Stimulated activated CD8-positive, alpha-beta memory T cell treated with anti-CD3 and anti-CD28 coated beads, Interleukin-15, amount 100 ng/mL, for 24 hours (primary cell): ENCODE data around the gene FOCAD.
A peak's percentile ranks its signal among the peaks of the same experiment; 100 is the strongest.

Source experiments
- DNase-seq: peaks from one replicate; pipeline ENCODE4 v3.0.0-alpha.2; 2020; ENCODE audit warnings: low read depth

The FOCAD gene

DNA sequence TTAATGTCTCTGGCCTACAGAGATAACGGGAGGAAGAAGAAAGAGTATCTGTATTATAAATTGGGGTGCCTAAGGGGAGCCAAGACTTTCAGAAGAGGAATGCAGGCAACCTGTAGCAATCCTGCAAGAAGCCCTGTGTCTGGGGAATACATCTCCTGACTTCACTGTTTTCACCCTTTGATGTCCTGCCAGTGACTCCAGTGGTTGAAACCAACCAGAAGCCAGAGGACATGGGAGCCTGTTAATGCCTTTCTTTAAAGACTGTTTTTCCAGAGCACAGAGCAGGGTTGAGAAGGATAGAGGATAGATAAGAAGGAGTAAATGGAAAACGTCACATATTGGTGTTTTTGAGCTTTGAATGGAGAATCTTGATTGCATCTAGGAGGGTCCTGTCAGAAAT, 196.2 kb downstream of the FOCAD start:
- no peak for DNase-seq

GRCh38 chr9:20880675-20881074, 196.6 kb downstream of the FOCAD start:
- no peak for DNase-seq

- DNase-seq: peak; percentile 23
These were observed 201.0 kb downstream of the FOCAD start for GRCh38 chr9:20884985-20885593.

DNA sequence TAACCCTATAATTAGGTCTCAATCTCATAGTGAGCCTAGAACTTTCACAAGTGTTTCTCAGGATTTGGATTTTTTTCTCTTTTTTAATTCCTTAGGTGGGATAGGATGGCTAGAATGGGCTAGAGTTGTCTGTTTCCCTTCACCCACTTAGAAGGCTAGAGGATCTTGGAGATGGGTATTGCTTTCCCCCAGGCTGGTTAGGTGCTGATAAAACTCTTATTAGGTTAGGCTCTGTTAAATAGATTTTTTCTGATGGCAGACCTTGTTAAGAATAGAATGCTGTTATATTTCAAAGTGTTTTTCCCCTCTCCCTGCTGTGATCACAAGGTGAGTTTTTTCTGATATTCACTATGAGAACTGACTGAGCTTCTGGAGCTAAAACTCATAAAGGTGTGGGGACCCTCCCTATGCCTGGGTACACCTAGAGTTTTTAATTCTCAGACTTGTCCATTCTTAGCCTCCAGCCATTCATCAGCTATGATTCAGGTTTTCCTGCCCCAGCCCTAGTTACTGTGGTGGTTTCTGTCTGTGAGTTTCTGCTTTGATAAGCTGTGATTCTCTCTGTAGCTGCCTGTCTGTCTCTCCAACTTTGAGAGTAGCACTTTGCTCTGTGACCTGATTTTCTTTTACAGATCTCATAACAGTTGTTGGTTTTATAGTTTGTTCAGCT, 215.0 kb downstream of the FOCAD start:
- DNase-seq: no peak

DNA sequence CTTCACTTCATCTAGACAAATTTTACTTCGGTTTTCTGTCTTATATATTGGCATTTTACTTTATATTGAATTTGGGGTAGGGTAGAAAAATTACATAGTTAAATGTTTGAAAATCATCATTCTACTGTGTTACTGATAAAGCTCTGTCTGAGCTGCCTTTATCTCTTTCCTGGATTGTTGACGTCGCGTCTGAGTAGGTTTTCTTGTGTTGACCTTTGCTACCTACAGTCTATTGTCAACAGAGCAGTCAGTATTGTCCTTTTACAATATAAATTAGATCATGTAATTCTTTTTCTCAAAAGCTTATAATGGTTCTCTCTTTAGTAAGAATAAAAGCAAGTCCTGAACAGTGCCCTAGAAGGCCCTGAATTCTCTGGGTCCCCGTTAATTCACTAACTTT, 219.2 kb downstream of the FOCAD start:
- DNase-seq: no peak

DNA sequence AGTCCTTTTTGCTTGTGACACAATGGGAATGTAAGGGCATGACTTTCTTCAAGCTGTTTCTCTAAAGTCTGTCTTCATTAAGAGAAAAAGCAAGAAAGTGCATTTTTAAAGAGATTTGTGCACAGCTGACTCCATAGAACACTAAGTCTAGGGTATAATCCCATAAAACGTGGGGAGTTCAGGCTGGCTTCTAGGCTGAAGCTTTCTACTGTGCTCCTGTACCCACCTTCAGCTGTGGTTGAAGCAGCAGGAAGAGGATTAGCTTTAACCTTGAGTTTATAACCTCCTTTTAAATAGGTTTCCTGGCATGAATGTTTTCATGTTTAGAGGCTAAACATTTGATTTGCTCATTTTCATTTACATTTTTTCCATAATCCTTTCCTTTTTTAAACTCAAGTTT, 220.9 kb downstream of the FOCAD start:
- DNase-seq: no peak

GRCh38 chr9:20906326-20906725, 222.3 kb downstream of the FOCAD start:
- DNase-seq: no peak

DNA sequence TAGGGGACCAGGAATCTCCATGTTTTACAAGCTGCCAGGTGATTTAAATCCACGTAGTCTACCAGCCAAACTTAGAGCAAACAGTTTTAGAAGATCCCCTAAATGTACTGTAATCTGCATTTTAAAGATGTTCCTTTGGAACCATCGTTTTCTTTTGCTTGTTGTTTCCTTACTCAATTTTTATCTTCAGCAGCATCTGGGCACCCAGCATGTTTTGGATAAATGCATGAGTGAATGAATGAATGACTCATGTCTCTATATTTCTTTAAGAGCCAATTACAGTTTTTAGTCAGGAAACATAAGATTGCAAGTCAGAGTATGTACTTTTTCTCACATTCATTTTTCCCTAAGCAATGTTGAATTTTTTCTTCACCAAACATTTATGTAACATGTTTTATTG, 224.4 kb downstream of the FOCAD start:
- DNase-seq: no peak

DNA sequence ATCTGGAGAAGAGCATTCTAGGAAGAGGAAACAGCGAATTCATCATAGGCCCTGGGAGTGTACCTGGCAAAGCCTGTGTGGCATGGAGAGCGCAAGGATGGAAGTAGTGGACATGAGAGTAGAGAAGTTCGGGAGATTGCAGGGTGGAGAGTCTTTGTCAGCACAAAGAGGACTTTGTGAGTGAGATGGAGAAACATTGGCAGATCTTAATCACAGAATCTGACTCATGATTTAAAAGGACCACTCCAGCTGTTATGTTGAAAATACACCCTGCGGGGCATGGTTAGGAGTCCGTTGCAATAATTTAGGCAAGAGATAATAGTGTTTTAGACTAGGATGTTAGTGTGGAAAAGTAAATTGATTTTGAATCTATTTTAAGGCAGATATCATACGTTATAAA, 230.5 kb downstream of the FOCAD start:
- no peak for DNase-seq

GRCh38 chr9:20921362-20921761, 237.3 kb downstream of the FOCAD start:
- DNase-seq: no peak

DNA sequence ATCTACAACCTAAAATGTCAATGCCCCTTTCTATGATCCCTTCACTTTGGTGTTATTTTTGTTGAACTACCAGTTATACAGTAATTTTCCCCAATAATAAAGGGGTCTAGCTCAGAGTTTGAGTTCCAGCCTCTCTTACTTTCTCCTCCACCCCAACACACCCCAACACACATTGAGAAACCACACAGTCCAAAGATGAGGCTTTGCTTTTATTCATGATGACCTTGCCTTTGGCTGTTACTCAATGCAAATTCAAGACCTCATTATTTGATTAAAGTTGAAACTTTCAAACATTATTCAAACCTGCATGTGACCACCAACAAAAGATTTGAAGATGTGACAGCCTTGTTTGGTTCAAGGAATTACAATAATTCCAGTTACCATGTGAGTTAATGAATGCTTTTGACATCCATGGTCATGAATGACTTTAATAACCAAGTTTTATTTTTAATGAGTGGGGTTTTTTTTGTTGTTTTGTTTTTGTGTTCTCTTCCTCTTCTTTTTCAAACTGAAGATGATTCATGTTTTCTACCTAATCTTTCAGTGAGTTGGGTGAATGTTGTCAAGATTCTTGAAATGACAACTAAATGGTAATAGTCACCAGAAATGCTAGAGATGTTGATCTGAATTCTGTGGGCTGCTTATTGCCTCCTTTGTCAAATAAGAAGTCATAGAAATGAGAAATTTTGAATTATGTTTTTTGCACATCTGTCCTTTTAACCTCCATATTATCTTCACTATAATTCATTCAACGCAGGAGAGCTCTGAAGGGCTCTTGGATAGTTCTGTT, 241.4 kb downstream of the FOCAD start:
- no peak for DNase-seq

GRCh38 chr9:20929276-20929675, 245.2 kb downstream of the FOCAD start:
- no peak for DNase-seq

- DNase-seq: no peak
These were observed 246.8 kb downstream of the FOCAD start for GRCh38 chr9:20930836-20931235.

DNA sequence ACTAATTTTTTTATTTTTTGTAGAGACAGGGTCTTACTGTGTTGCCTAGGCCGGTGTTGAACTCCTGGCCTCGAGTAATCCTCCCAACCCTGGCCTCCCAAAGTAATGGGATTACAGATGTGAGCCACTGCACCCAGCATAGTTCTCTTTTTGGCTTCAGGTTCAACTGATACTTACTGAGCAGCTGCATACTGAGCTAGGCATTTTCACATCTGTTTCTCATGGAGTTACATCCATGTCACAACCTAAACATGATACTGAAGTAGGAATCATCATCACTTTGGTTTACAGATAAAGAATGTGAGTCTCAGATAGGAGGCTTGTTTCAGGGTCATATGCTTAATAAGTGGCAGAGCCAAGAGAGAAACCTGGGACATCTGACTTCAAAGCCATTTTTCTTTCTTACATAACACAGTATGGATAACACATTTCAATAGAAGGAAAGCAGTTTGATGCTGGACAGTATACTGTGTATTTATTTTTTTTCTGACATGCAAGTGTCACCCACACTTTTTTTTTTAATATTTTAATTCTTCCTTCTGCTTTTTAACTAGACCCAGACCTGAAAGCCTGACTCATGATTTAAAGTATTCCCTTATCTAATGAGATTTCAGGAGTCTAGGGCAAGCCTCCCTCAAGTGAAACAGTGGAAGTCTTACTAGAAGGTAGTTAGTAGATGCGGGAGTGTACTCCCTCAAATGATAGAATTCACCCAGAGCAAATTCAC, 256.6 kb downstream of the FOCAD start:
- no peak for DNase-seq

GRCh38 chr9:20941174-20941690, 257.2 kb downstream of the FOCAD start:
- DNase-seq: no peak

GRCh38 chr9:20944507-20944906, 260.4 kb downstream of the FOCAD start:
- no peak for DNase-seq

GRCh38 chr9:20945269-20945668, 261.2 kb downstream of the FOCAD start:
- DNase-seq: no peak

DNA sequence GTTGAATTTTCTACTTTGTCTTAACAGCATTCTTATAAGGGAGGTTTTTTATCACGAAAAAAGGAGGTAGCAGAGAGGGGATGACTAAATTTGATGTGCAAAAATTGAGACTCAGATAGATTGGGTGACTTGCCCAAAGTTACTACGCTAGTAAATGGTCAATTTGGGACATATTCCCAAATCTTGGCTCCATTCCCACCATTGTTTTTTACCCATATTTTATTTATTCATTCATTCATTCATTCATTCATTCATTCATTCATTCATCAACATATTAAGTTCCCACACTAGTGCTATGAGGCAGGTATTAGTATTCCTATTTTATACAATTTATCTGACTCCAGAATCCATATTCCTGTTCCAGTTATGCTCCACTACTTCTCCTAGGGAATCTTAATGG, 261.8 kb downstream of the FOCAD start:
- DNase-seq: no peak

GRCh38 chr9:20948703-20949102, 264.6 kb downstream of the FOCAD start:
- DNase-seq: no peak

GRCh38 chr9:20950707-20951106, 266.6 kb downstream of the FOCAD start:
- no peak for DNase-seq

DNA sequence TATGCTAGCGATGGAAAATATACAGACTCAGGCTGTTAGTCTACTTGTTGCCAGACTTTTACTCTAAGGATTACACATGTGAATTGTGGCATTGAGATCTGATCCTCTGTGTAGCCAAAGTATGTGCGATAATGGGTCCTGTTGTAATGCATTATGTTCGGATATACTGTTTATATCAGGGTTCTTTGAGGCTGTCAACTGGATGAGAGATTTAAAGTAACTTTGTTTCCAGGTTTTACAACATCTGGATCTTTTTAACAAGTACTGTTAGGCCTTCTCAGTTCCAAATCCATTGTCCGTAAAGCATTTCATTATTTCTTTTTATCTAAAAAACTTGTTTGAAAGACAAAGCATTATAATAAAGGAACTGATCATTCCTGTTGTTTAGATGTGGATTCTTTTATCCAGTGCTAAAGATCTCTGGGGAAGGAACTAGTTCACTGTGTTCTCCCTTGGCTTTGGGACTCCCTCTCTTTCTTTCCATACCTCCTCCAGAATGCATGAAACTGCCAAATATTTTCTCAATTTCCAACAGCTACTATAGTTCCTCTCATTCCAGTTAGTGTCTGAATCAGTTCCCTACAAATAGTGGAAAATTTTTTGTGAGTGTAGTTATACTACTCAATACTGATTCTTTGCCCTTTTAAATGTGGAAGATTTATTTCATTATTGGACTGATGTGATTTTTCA, 278.6 kb downstream of the FOCAD start:
- no peak for DNase-seq

DNA sequence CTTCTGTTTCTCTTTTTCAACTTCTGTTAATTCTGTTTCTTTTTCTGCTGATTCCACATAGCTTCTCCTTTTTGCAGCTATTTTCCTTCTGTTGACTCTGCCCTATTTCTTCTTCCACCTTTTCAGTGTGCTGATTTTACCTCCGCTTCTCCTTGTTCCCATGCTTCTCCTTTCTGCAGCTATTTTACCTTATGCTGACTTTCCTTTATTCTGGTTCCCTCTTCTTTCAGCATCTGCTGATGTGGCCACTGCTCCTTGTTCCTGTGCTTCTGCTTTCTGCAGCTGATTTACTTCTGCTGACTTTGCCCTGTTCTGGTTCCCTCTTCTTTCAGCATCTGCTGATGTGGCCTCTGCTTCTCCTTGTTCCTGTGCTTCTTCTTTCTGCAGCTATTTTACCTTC, 288.6 kb downstream of the FOCAD start:
- no peak for DNase-seq
